GM18907 (cell line): Measurements from ENCODE around the gene FMOD.
"Not testable (repeated sequence)": the region's sequence is repeated elsewhere in the genome, so short reads cannot be mapped to it uniquely, and the experiment has no call there.

Source experiments
- ATAC-seq: cut with Tn5 transposase; IDR thresholded peaks from one replicate; pipeline ENCODE4 v1.9.1; 2021; ENCODE audit warnings: mild to moderate bottlenecking, moderate library complexity; ENCODE audit not compliant: unreplicated experiment

Gene FMOD

GRCh38 chr1:203326830-203327683, 23.9 kb downstream of the FMOD start:
- ATAC-seq, result peak; percentile 66

GRCh38 chr1:203325418-203326091, 25.4 kb downstream of the FMOD start:
- no peak for ATAC-seq

- ATAC-seq, result peak; percentile 39
Measured at GRCh38 chr1:203325026-203325417, 25.9 kb downstream of the FMOD start.

GRCh38 chr1:203324105-203325025, 26.6 kb downstream of the FMOD start:
- no peak for ATAC-seq

- no peak for ATAC-seq
Measured at GRCh38 chr1:203323587-203323986, 27.3 kb downstream of the FMOD start.

- no peak for ATAC-seq
Measured at GRCh38 chr1:203322500-203323179, 28.3 kb downstream of the FMOD start.

GRCh38 chr1:203321273-203322052, 29.5 kb downstream of the FMOD start:
- ATAC-seq, result no peak

- peak; percentile 65 for ATAC-seq
Measured at GRCh38 chr1:203320591-203321272, 30.2 kb downstream of the FMOD start.

GRCh38 chr1:203318229-203318517, 32.7 kb downstream of the FMOD start:
- ATAC-seq, result no peak

GRCh38 chr1:203317429-203318228, 33.3 kb downstream of the FMOD start:
- no peak for ATAC-seq

- ATAC-seq, result no peak
Measured at GRCh38 chr1:203316626-203317093, 34.3 kb downstream of the FMOD start.

GRCh38 chr1:203314025-203314759, 36.7 kb downstream of the FMOD start:
- not testable (repeated sequence) for ATAC-seq

- no peak for ATAC-seq
Measured at GRCh38 chr1:203311368-203312301, 39.3 kb downstream of the FMOD start.

- no peak for ATAC-seq
Measured at GRCh38 chr1:203308923-203309331, 42.0 kb downstream of the FMOD start.

- no peak for ATAC-seq
Measured at GRCh38 chr1:203308328-203308922, 42.5 kb downstream of the FMOD start.

GRCh38 chr1:203307641-203308126, 43.2 kb downstream of the FMOD start:
- ATAC-seq, result no peak
